IPS-18a (cell line): ENCODE data around the gene ATXN10.

Experiments
- H3K27ac ChIP-seq: one replicate; pipeline ENCODE4 v1.5.1; 2013; ENCODE audit warnings: low read length
- H3K27me3 ChIP-seq: one replicate; pipeline ENCODE4 v1.6.1; 2013; ENCODE audit warnings: mild to moderate bottlenecking, low read length; ENCODE audit not compliant: control insufficient read depth, insufficient read depth
- H3K36me3 ChIP-seq: one replicate; pipeline ENCODE4 v1.6.1; 2013; ENCODE audit warnings: low read depth, low read length; ENCODE audit not compliant: control insufficient read depth
- H3K4me1 ChIP-seq: one replicate; pipeline ENCODE4 v1.6.1; 2013; ENCODE audit warnings: low read depth, low read length; ENCODE audit not compliant: control insufficient read depth
- H3K4me3 ChIP-seq: one replicate; pipeline ENCODE4 v1.5.1; 2013; ENCODE audit warnings: low read length
- H3K9ac ChIP-seq: one replicate; pipeline ENCODE4 v1.6.1; 2013; ENCODE audit warnings: mild to moderate bottlenecking, low read length, moderate library complexity
- H3K9me3 ChIP-seq: one replicate; pipeline ENCODE4 v1.6.1; 2013; ENCODE audit warnings: low read depth, low read length; ENCODE audit not compliant: control insufficient read depth

The ATXN10 gene

GRCh38 chr22:45879552-45879949 is 207.9 kb downstream of the ATXN10 start:
- H3K9ac ChIP-seq: no peak overlapping the region
- H3K27me3 ChIP-seq: peaks cover 70% of the 10 kb centered on the region
- H3K4me3 ChIP-seq: no peak overlapping the region
- no peak overlapping the region for H3K27ac ChIP-seq
- H3K36me3 ChIP-seq: no peaks in the 10 kb centered on the region
- H3K9me3 ChIP-seq: no peaks in the 10 kb centered on the region
- peaks cover 29% of the 10 kb centered on the region for H3K4me1 ChIP-seq

- H3K36me3 ChIP-seq: no peaks in the 10 kb centered on the region
- H3K4me1 ChIP-seq: peaks cover 29% of the 10 kb centered on the region
- H3K9ac ChIP-seq: no peak overlapping the region
- H3K27ac ChIP-seq: no peak overlapping the region
- H3K9me3 ChIP-seq: no peaks in the 10 kb centered on the region
- H3K27me3 ChIP-seq: peaks cover 69% of the 10 kb centered on the region
- peak overlapping the region; percentile 45 for H3K4me3 ChIP-seq
These were observed 208.6 kb downstream of the ATXN10 start for GRCh38 chr22:45880091-45880715.

- peak overlapping the region; percentile 45 for H3K4me3 ChIP-seq
- peaks cover 64% of the 10 kb centered on the region for H3K27me3 ChIP-seq
- H3K36me3 ChIP-seq: no peaks in the 10 kb centered on the region
- H3K9me3 ChIP-seq: no peaks in the 10 kb centered on the region
- peaks cover 29% of the 10 kb centered on the region for H3K4me1 ChIP-seq
- H3K27ac ChIP-seq: no peak overlapping the region
- H3K9ac ChIP-seq: no peak overlapping the region
These were observed 209.3 kb downstream of the ATXN10 start for GRCh38 chr22:45880716-45881523.

- no peaks in the 10 kb centered on the region for H3K36me3 ChIP-seq
- no peak overlapping the region for H3K9ac ChIP-seq
- H3K27ac ChIP-seq: no peak overlapping the region
- H3K27me3 ChIP-seq: peaks cover 59% of the 10 kb centered on the region
- H3K4me3 ChIP-seq: peak overlapping the region; percentile 45
- no peaks in the 10 kb centered on the region for H3K9me3 ChIP-seq
- H3K4me1 ChIP-seq: peaks cover 29% of the 10 kb centered on the region
These were observed 209.9 kb downstream of the ATXN10 start for GRCh38 chr22:45881524-45881875.

- no peaks in the 10 kb centered on the region for H3K36me3 ChIP-seq
- no peak overlapping the region for H3K9ac ChIP-seq
- peaks cover 42% of the 10 kb centered on the region for H3K27me3 ChIP-seq
- no peaks in the 10 kb centered on the region for H3K9me3 ChIP-seq
- no peak overlapping the region for H3K27ac ChIP-seq
- peaks cover 22% of the 10 kb centered on the region for H3K4me1 ChIP-seq
- H3K4me3 ChIP-seq: no peak overlapping the region
These were observed 211.5 kb downstream of the ATXN10 start for GRCh38 chr22:45882881-45883810.

GRCh38 chr22:45883811-45884170 is 212.2 kb downstream of the ATXN10 start:
- Histone ChIP-seq H3K4me1 (peaks cover 15% of the 10 kb centered on the region), H3K27me3 (peaks cover 36% of the 10 kb centered on the region), H3K4me3 (no peak overlapping the region), H3K36me3 (no peaks in the 10 kb centered on the region), H3K9me3 (no peaks in the 10 kb centered on the region), H3K9ac (no peak overlapping the region), H3K27ac (no peak overlapping the region)

- no peaks in the 10 kb centered on the region for H3K9me3 ChIP-seq
- H3K4me1 ChIP-seq: peaks cover 15% of the 10 kb centered on the region
- peaks cover 32% of the 10 kb centered on the region for H3K27me3 ChIP-seq
- no peak overlapping the region for H3K4me3 ChIP-seq
- no peak overlapping the region for H3K9ac ChIP-seq
- H3K27ac ChIP-seq: no peak overlapping the region
- no peaks in the 10 kb centered on the region for H3K36me3 ChIP-seq
These were observed 212.8 kb downstream of the ATXN10 start for GRCh38 chr22:45884201-45885062.

GRCh38 chr22:45885171-45885840 is 213.7 kb downstream of the ATXN10 start:
- Histone ChIP-seq H3K27me3 (peaks cover 23% of the 10 kb centered on the region), H3K27ac (no peak overlapping the region), H3K4me1 (peaks cover 11% of the 10 kb centered on the region), H3K9ac (no peak overlapping the region), H3K9me3 (no peaks in the 10 kb centered on the region), H3K4me3 (no peak overlapping the region), H3K36me3 (no peaks in the 10 kb centered on the region)

GRCh38 chr22:45885941-45886395 is 214.3 kb downstream of the ATXN10 start:
- no peak overlapping the region for H3K27ac ChIP-seq
- H3K9me3 ChIP-seq: no peaks in the 10 kb centered on the region
- peaks cover 16% of the 10 kb centered on the region for H3K27me3 ChIP-seq
- H3K4me1 ChIP-seq: peaks cover 6% of the 10 kb centered on the region
- no peak overlapping the region for H3K4me3 ChIP-seq
- H3K9ac ChIP-seq: no peak overlapping the region
- no peaks in the 10 kb centered on the region for H3K36me3 ChIP-seq

GRCh38 chr22:45886540-45886939 is 214.9 kb downstream of the ATXN10 start:
- peaks cover 11% of the 10 kb centered on the region for H3K27me3 ChIP-seq
- no peaks in the 10 kb centered on the region for H3K9me3 ChIP-seq
- no peak overlapping the region for H3K9ac ChIP-seq
- no peak overlapping the region for H3K27ac ChIP-seq
- peaks cover under 1% of the 10 kb centered on the region for H3K4me1 ChIP-seq
- H3K4me3 ChIP-seq: no peak overlapping the region
- no peaks in the 10 kb centered on the region for H3K36me3 ChIP-seq
